DND-41 (cell line): Measurements from ENCODE around the gene MTCH1.

Experiments
- ATAC-seq: fragments of 200-7000 bp; cut with Tn5 transposase; 3 replicates; pipeline ENCODE4 v1.9.1; 2021; ENCODE audit warnings: low read depth; ENCODE audit not compliant: insufficient read depth
- DNase-seq: peaks from one replicate; pipeline ENCODE4 v3.0.0-alpha.2; 2020
- H2AFZ ChIP-seq: 2 replicates; pipeline ENCODE4 v1.6.0; 2012; ENCODE audit warnings: low read depth, low read length
- H3K27ac ChIP-seq: 2 replicates; pipeline ENCODE4 v1.5.1; 2012; ENCODE audit warnings: low read length, inconsistent platforms
- H3K27me3 ChIP-seq: fragments of 200-600 bp; sonication (generic); 2 replicates; pipeline ENCODE4 v1.6.0; 2012; ENCODE audit warnings: low read length, mild to moderate bottlenecking, inconsistent platforms; ENCODE audit not compliant: insufficient read depth, poor library complexity
- H3K36me3 ChIP-seq: 2 replicates; pipeline ENCODE4 v1.5.1; 2012; ENCODE audit warnings: low read length, inconsistent platforms; ENCODE audit not compliant: insufficient read depth
- H3K4me1 ChIP-seq: 2 replicates; pipeline ENCODE4 v1.5.1; 2012; ENCODE audit warnings: mild to moderate bottlenecking, low read length; ENCODE audit not compliant: insufficient read depth
- H3K4me2 ChIP-seq: 2 replicates; pipeline ENCODE4 v1.6.0; 2012; ENCODE audit warnings: mild to moderate bottlenecking, moderate library complexity, low read length, inconsistent platforms; ENCODE audit not compliant: insufficient read depth
- H3K4me3 ChIP-seq, 2 experiments: fragments of 200-600 bp in 1 of 2; shearing (Covaris generic) in 1 of 2; 2 replicates each; pipeline ENCODE4 v1.5.1; 2012 to 2016; ENCODE audit warnings: inconsistent platforms in 2 of 2, low read length in 2 of 2, mild to moderate bottlenecking in 2 of 2, low read depth in 1 of 2, moderate library complexity in 1 of 2
- H3K79me2 ChIP-seq: 2 replicates; pipeline ENCODE4 v1.6.0; 2012; ENCODE audit warnings: low read length, inconsistent platforms; ENCODE audit not compliant: insufficient read depth
- H3K9ac ChIP-seq: 2 replicates; pipeline ENCODE4 v1.6.0; 2012; ENCODE audit warnings: low read depth, mild to moderate bottlenecking, inconsistent platforms, low read length, moderate library complexity
- H3K9me3 ChIP-seq: 2 replicates; pipeline ENCODE4 v1.5.1; 2012; ENCODE audit warnings: low read length, moderate library complexity, mild to moderate bottlenecking, inconsistent platforms; ENCODE audit not compliant: insufficient read depth, severe bottlenecking
- H4K20me1 ChIP-seq: 2 replicates; pipeline ENCODE4 v1.6.0; 2012; ENCODE audit warnings: low read length; ENCODE audit not compliant: insufficient read depth
- CTCF ChIP-seq: IDR thresholded peaks from 2 replicates; pipeline ENCODE4 v1.5.1; 2012; ENCODE audit warnings: borderline replicate concordance, low read length, moderate library complexity, mild to moderate bottlenecking; ENCODE audit not compliant: poor library complexity, severe bottlenecking; ENCODE audit errors: extremely low read depth
- EZH2 ChIP-seq: IDR thresholded peaks from 3 replicates; pipeline ENCODE4 v1.6.1; 2012; ENCODE audit warnings: borderline replicate concordance, low read depth, mild to moderate bottlenecking, moderate library complexity, low read length, inconsistent platforms; ENCODE audit not compliant: severe bottlenecking

Gene MTCH1

GRCh38 chr6:37020812-37021211 lies 34.8 kb upstream of the MTCH1 start:
- Histone ChIP-seq H3K4me2 (no peak overlapping the region), H3K27me3 (no peaks in the 10 kb centered on the region), H4K20me1 (no peaks in the 10 kb centered on the region), H3K4me3 (no peak overlapping the region), H3K36me3 (no peaks in the 10 kb centered on the region), H3K79me2 (no peaks in the 10 kb centered on the region), H3K9me3 (no peaks in the 10 kb centered on the region), H2AFZ (no peak overlapping the region), H3K4me1 (peaks cover 61% of the 10 kb centered on the region), H3K27ac (peak overlapping the region; percentile 73), H3K9ac (no peak overlapping the region; the same call in 1 of the 2 replicates)
- DNase-seq (no peak), ATAC-seq (no peak)
- no peak for TF ChIP-seq CTCF
- no peak for TF ChIP-seq EZH2

- Histone ChIP-seq H2AFZ (no peak overlapping the region), H4K20me1 (no peaks in the 10 kb centered on the region), H3K4me2 (no peak overlapping the region), H3K4me3 (no peak overlapping the region), H3K9ac (no peak overlapping the region), H3K27ac (0 out of 2 replicates have a peak overlapping the region, but pooled peaks have one; percentile 13), H3K36me3 (no peaks in the 10 kb centered on the region), H3K79me2 (no peaks in the 10 kb centered on the region), H3K9me3 (no peaks in the 10 kb centered on the region), H3K27me3 (no peaks in the 10 kb centered on the region), H3K4me1 (peaks cover 60% of the 10 kb centered on the region)
- DNase-seq (no peak), ATAC-seq (no peak)
- no peak for TF ChIP-seq CTCF
- TF ChIP-seq EZH2 = no peak
Observed at GRCh38 chr6:37020381-37020780, 34.4 kb upstream of the MTCH1 start.

GRCh38 chr6:37019065-37019450 lies 33.1 kb upstream of the MTCH1 start:
- DNase-seq (no peak), ATAC-seq (no peak)
- H3K27ac ChIP-seq = peak overlapping the region; percentile 73
- H3K4me3 ChIP-seq = no peak overlapping the region
- TF ChIP-seq CTCF (no peak), EZH2 (no peak)
- H3K9ac ChIP-seq = peak overlapping the region; percentile 24
- H3K9me3 ChIP-seq = no peaks in the 10 kb centered on the region
- H2AFZ ChIP-seq = peak overlapping the region; percentile 52
- H3K27me3 ChIP-seq = no peaks in the 10 kb centered on the region
- no peaks in the 10 kb centered on the region for H3K36me3 ChIP-seq
- H3K79me2 ChIP-seq = no peaks in the 10 kb centered on the region
- H4K20me1 ChIP-seq = no peaks in the 10 kb centered on the region
- no peak overlapping the region; the same call in 1 of the 2 replicates for H3K4me2 ChIP-seq
- H3K4me1 ChIP-seq = peaks cover 54% of the 10 kb centered on the region
